ENCODE results near the gene BCORL1. TPM values are rescaled to one million over a fixed set of nuclear protein-coding genes. Genes with fewer than 3 reads are reported as not detected.

The BCORL1 gene
- total RNA-seq, 1 experiment from 2014 or later: 30.8 TPM

GRCh38 chrX:129958814-129959492, 23.5 kb upstream of the BCORL1 start:
- CTCF ChIA-PET: no interaction called here
- no TSS peak for BruUV-seq (replicated peaks)
- H3K36me3 ChIP-seq (ENCODE audit: control insufficient read depth in 1 of 2, insufficient read depth in 2 of 2, low read length in 2 of 2): no peaks in the 10 kb centered on the region
- intact Hi-C loops (cut with micrococcal nuclease): no loop called here
- ATAC-seq (no peak), DNase-seq (ENCODE audit: low read depth, low spot score) (no peak)
- no peaks in the 10 kb centered on the region for H3K9me2 ChIP-seq (ENCODE audit: insufficient read depth)
- H2AFZ ChIP-seq (ENCODE audit: low read depth, low read length, poor library complexity, severe bottlenecking): no peak overlapping the region
- POLR2A ChIA-PET: no interaction called here
- H3K4me2 ChIP-seq (ENCODE audit: low read length): no peak overlapping the region
- H3K79me2 ChIP-seq (ENCODE audit: insufficient read depth, low read length): no peaks in the 10 kb centered on the region
- H3K9me3 ChIP-seq (ENCODE audit: control insufficient read depth in 1 of 2, insufficient read depth in 1 of 2, low read depth in 1 of 2, low read length in 2 of 2): no peaks in the 10 kb centered on the region
- no peaks in the 10 kb centered on the region for H4K20me1 ChIP-seq (ENCODE audit: insufficient read depth)
- no peaks in the 10 kb centered on the region for H3K27me3 ChIP-seq (ENCODE audit: insufficient read depth, low read length)
- TF ChIP-seq SP1 (IDR thresholded peaks at IDR 0.05; ENCODE audit: low read depth): no peak
- TF ChIP-seq FOSL1 (IDR thresholded peaks at IDR 0.05; ENCODE audit: low read depth): no peak
- no peak for TF ChIP-seq SRF (IDR thresholded peaks at IDR 0.05; ENCODE audit: low read depth)
- no peak for TF ChIP-seq ZBTB33 (IDR thresholded peaks at IDR 0.05; ENCODE audit: extremely low read depth, insufficient replicate concordance, low read length)
- no peak for TF ChIP-seq CEBPB (IDR thresholded peaks at IDR 0.05; ENCODE audit: low read depth)
- TF ChIP-seq EGR1 (IDR thresholded peaks at IDR 0.05; ENCODE audit: low read depth): no peak
- no peak for TF ChIP-seq POLR2A (IDR thresholded peaks at IDR 0.05; ENCODE audit: borderline replicate concordance, extremely low read depth, insufficient read depth, insufficient read length)
- TF ChIP-seq SIN3A (IDR thresholded peaks at IDR 0.05; ENCODE audit: low read depth): no peak
- TF ChIP-seq ATF3 (IDR thresholded peaks at IDR 0.05): no peak
- no peak for TF ChIP-seq TCF7L2 (IDR thresholded peaks at IDR 0.05; ENCODE audit: borderline replicate concordance, extremely low read depth, insufficient read depth, insufficient read length)
- no peak for TF ChIP-seq ELF1 (IDR thresholded peaks at IDR 0.05; ENCODE audit: borderline replicate concordance, low read depth)
- TF ChIP-seq ZNF274 (IDR thresholded peaks at IDR 0.05; ENCODE audit: low read depth, low read length): no peak
- no peak for TF ChIP-seq REST (IDR thresholded peaks at IDR 0.05; ENCODE audit: low read depth)
- TF ChIP-seq EZH2 (IDR thresholded peaks at IDR 0.05): no peak
- TF ChIP-seq YY1 (IDR thresholded peaks at IDR 0.05; ENCODE audit: extremely low read depth, insufficient replicate concordance, low read depth, low read length): no peak
- no peak for TF ChIP-seq POLR2AphosphoS5 (IDR thresholded peaks at IDR 0.05; ENCODE audit: low read depth, low read length)
- RAD21 ChIA-PET (ENCODE audit: low non-redundant PET in 1 of 2, low total read pairs in 2 of 2, uncharacterized antibody in 2 of 2, unreplicated experiment in 2 of 2): no interaction called here
- no peak overlapping the region for H3K27ac ChIP-seq (ENCODE audit: low read depth, low read length)
- peaks cover 9 to 31% of the 10 kb centered on the region in 2 experiments for H3K4me1 ChIP-seq (ENCODE audit: control insufficient read depth in 1 of 2, insufficient read depth in 2 of 2, low read length in 2 of 2)
- H3K4me3 ChIP-seq (replicated peaks in 1 of 2; ENCODE audit: low read depth in 1 of 2, low read length in 2 of 2): no peak overlapping the region
- H3K9ac ChIP-seq (ENCODE audit: low read length): no peak overlapping the region
